ENCODE measurements around the gene DNAH10.

The DNAH10 gene

GRCh38 chr12:123761841-123762714 lies at the start of gene DNAH10:
TSS of gene DNAH10 (plus strand) at chr12:123762301. CDS start at chr12:123762337, 36 bp downstream.
- peak; percentile 3 for DNase-seq (ENCODE audit: low spot score)

- no peak for DNase-seq (ENCODE audit: low spot score)
Observed at GRCh38 chr12:123712780-123713319, 49.3 kb upstream of the DNAH10 start.

- no peak for DNase-seq (ENCODE audit: low spot score)
Observed at GRCh38 chr12:123713398-123713797, 48.7 kb upstream of the DNAH10 start.

GRCh38 chr12:123713823-123714585 lies 48.1 kb upstream of the DNAH10 start:
- DNase-seq (ENCODE audit: low spot score), result no peak

- DNase-seq (ENCODE audit: low spot score), result no peak
Observed at GRCh38 chr12:123715195-123715594, 46.9 kb upstream of the DNAH10 start.

GRCh38 chr12:123717350-123717749 lies 44.8 kb upstream of the DNAH10 start:
- DNase-seq (ENCODE audit: low spot score), result no peak

GRCh38 chr12:123720141-123720814 lies 41.8 kb upstream of the DNAH10 start:
- no peak for DNase-seq (ENCODE audit: low spot score)

- DNase-seq (ENCODE audit: low spot score), result no peak
Observed at GRCh38 chr12:123721245-123721644, 40.9 kb upstream of the DNAH10 start.

- DNase-seq (ENCODE audit: low spot score), result no peak
Observed at GRCh38 chr12:123723011-123723410, 39.1 kb upstream of the DNAH10 start.

- DNase-seq (ENCODE audit: low spot score), result no peak
Observed at GRCh38 chr12:123723765-123724164, 38.3 kb upstream of the DNAH10 start.

- no peak for DNase-seq (ENCODE audit: low spot score)
Observed at GRCh38 chr12:123726244-123726643, 35.9 kb upstream of the DNAH10 start.

GRCh38 chr12:123726962-123727361 lies 35.1 kb upstream of the DNAH10 start:
- DNase-seq (ENCODE audit: low spot score), result no peak

GRCh38 chr12:123727878-123728277 lies 34.2 kb upstream of the DNAH10 start:
- DNase-seq (ENCODE audit: low spot score), result no peak

- no peak for DNase-seq (ENCODE audit: low spot score)
Observed at GRCh38 chr12:123731596-123731995, 30.5 kb upstream of the DNAH10 start.

GRCh38 chr12:123732251-123732650 lies 29.9 kb upstream of the DNAH10 start:
- no peak for DNase-seq (ENCODE audit: low spot score)

- no peak for DNase-seq (ENCODE audit: low spot score)
Observed at GRCh38 chr12:123733229-123733628, 28.9 kb upstream of the DNAH10 start.

- DNase-seq (ENCODE audit: low spot score), result no peak
Observed at GRCh38 chr12:123734268-123734667, 27.8 kb upstream of the DNAH10 start.

GRCh38 chr12:123741937-123742572 lies 20.0 kb upstream of the DNAH10 start:
- DNase-seq (ENCODE audit: low spot score), result no peak

- DNase-seq (ENCODE audit: low spot score), result no peak
Observed at GRCh38 chr12:123743002-123743401, 19.1 kb upstream of the DNAH10 start.

GRCh38 chr12:123744836-123745235 lies 17.3 kb upstream of the DNAH10 start:
- no peak for DNase-seq (ENCODE audit: low spot score)

- no peak for DNase-seq (ENCODE audit: low spot score)
Observed at GRCh38 chr12:123747309-123747708, 14.8 kb upstream of the DNAH10 start.

GRCh38 chr12:123748161-123748560 lies 13.9 kb upstream of the DNAH10 start:
- DNase-seq (ENCODE audit: low spot score), result no peak
